GM19023 (cell line): Measurements from ENCODE around the gene ARV1.
"Not testable (repeated sequence)": the region's sequence is repeated elsewhere in the genome, so short reads cannot be mapped to it uniquely, and the experiment has no call there.

Experiments used
- ATAC-seq: cut with Tn5 transposase; IDR thresholded peaks from one replicate; pipeline ENCODE4 v1.9.1; 2021; ENCODE audit warnings: mild to moderate bottlenecking, moderate library complexity; ENCODE audit not compliant: unreplicated experiment

ARV1 gene

DNA sequence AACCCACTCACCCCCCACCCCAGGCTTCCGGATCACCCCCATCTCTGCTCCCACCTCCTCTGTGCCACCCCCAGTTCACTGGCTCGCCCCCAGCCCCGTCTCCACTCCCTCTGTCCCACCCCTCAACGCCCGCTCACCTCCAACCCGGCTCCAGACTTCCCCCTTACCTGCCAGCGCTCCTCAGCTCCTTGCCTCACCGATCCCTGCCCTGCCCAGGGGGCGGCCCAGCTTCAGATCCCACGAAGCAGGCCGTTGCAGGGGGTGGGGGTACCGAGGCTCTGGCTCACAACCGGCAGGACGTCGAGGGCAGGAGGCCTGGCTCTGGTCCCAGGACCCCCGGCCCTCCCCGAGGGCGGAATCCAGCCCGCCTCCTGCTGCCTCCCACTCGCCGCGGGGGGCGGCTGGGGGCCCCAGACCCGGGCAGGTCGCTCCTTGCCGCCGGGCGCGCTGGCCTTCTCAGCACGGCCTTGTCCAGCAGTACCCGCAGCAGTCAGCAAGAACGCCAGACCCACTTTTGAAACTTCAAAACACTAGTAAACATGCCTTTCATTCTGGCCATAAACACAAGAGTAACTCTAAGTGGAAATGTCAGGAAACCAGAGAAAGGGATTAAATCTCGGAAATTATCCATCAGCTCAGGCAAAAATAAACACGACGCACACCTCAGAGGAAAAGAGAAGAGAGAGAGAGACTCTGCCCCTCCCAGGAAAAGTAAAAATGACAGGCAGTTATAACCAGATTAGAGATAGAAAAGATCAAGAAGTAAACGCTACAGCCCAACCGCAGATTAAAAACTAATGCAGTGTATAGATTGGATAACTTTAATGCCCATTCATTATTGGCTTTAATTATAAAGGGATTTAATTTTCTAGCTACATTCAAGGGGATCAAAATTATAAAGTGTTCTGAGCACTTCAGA, 62.2 kb downstream of the ARV1 start:
- ATAC-seq, result no peak

DNA sequence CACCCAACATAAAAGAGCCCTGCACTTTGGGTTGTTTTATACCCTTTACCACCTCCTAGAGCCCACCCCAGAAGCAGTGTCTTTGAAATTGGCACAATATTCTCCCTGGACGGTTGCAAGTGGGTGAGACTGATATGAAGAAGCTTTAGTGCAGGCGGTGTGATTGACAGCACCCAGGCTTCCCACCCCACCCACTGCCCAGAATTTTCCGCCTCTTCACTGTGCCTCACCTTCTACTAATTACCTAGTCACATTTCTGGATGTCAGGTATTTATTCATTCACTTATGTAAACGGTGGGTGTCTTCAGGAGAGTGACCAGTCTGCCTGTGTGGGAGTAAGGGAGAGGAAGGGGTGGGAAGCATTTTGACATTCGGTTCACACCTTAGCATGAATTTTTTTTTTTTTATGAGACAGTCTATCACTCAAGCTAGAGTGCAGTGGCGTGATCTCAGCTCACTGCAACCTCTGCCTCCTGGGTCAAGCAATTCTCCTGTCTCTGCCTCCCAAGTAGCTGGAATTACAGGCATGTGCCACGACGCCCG, 62.9 kb downstream of the ARV1 start:
- ATAC-seq, result no peak

DNA sequence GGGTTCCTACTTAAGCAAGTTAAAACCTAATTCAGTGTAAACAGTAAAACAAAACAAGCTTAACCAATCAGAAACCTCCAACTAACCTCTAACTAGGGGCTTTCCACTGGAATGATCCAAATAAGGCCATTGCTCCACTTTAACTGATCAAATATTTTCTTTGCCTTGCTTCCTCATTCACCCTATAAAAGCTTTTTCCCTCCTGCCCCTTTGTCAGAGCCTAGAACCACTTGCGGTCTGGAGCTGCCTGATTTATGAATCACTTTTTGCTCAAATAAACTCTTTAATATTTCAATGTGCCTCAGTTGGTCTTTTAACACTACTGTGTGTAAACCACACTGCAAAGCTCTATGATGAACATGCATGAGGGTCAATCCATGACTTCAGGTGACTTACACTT, 65.7 kb downstream of the ARV1 start:
- ATAC-seq, result no peak

DNA sequence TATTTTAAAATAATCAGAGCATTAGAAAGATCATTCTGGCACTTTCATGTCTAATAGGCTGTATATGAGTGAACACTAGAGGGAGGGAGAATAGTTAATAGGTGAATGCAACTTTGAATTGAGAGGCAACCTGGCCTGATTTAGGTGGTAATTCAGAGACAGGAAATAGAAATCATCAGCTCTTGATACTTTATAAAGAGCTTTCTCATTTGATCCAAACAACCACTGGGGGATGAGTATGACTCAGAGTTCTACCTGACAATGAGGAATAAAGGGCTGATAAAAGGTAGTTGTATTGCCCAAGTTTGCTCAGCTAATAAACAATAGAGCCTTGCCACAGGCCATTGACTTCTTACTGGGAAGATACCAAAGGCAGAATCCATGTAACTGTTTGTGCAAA, 66.4 kb downstream of the ARV1 start:
- no peak for ATAC-seq

DNA sequence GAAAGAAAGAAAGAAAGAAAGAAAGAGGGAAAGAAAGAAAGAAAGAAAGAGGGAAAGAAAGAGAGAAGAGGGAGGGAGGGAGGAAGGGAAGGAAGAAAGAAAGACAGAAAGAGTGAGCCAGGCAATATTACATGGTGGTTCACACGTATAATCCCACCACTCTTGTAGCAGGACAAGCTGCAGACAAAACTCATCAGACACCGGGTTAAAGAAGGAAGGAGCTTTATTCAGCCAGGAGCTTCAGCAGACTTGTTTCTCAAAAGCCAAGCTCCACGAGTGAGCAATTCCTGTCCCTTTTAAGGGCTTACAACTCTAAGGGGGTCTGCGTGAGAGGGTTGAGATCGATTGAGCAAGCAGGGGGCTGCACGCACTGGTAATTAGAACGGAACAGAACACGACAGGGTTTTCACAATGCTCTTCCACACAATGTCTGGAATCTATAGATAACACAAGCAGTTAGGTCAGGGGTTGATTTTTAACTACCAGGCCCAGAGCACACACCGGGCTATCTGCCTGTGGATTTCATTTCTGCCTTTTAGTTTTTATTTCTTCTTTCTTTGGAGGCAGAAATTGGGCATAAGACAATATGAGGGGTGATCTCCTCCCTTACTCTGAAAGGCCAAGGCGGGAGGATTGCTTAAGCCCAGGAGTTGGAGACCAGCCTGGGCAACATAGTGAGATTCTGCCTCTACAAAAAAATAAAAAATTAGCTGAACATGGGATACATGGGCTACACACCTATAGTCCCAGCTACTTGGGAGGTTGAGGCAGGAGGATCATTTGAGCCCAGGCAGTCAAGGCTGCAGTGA, 67.2 kb downstream of the ARV1 start:
- ATAC-seq, result not testable (repeated sequence)

DNA sequence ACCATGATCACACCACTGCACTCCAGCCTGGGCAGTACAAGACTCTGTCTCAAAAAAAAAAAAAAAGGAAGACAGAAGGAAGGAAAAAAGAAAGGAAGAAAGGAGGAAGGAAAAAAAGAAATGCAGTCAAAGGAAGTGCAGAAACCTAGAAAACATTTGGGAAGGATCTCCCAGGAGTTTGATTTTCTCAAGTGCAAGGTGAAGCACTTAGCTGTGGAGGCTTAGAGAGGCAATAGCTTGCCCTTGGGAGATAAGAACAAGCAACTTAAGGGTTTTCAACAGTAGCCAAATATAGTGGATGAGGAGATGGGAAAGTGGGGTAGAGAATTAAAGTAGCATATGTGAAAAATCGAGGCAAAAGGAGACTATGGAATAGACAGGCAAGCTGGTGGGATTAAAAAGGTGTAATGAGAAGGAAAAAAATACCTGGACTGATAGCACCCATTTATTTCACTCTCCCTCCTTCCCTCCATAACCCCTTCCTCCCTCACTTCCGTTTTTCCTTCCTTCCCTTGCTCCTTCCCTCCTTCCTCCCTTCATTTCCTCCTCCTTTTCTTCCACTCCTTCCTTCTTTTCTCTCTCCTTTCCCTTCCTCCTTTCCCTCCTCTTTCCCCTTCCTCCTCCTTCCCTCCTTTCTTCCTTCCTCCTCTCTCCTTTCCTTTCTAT, 68.0 kb downstream of the ARV1 start:
- no peak for ATAC-seq

DNA sequence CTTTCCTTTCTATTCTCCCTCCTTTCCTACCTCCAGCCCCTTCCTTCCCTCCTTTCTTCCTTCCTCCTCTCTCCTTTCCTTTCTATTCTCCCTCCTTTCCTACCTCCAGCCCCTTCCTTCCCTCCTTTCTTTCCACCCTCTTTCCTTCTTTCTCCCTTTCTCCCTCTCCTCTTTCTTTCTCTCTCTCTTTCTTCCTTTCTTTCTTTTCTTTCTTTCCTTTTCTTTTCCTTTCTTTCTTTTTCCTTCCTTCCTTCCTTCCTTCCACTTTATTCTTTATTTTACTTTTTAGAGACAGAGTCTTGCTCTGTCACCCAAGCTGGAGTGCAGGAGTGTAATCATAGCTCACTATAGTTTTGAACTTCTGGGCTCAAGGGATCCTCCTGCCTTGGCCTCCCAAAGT, 68.6 kb downstream of the ARV1 start:
- not testable (repeated sequence) for ATAC-seq

DNA sequence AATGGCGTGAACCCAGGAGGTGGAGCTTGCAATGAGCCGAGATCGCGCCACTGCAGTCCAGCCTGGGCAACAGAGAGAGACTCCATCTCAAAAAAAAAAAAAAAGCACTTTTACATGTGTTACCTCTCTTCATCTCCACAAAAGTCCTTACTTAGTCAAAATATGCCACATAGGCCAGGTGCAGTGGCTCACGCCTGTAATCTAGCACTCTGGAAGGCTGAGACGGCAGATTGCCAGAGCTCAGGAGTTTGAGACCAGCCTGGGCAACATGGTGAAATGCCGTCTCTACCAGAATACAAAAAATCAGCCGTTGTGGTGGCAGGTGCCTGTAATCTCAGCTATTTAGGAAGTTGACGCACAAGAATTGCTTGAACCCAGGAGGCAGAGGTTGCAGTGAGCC, 69.5 kb downstream of the ARV1 start:
- ATAC-seq, result not testable (repeated sequence)

DNA sequence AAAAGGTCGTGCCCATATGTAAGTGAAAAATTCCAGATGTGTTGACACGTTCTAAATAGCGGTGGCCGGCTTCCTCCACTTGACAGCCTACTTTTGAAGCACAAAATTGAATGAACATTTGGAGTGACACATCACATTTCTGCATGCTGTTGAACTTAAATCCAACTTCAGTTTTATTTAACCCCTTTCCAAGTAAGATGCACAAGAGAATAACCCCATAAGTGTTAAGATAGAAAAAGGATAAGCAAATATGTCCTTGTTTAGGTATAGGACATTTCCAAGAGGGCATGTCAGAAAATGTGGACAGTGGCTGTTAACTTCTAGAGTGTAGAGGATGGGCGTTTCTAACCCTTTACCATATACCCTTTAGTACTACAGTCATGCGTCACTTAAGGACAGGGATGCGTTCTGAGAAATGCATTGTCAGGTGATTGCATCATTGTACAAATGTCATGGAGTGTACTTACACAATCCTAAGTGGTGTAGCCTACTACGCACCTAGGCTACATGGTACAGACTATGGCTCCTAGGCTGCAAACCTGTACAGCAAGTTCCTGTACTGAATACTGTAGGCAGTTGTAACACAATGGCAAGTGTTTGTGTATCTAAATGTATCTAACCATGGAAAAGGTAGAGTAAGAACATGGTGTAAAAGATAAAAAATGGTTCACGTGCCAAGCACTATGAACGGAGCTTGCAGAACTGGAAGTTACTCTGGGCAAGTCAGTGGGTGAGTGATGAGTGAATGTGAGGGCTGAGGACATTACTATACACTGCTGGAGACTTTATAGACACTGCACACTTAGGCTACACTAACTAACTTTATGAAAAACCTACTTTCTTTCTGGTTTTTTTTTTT, 70.5 kb downstream of the ARV1 start:
- ATAC-seq, result no peak
